HG02571 (cell line): ENCODE data around the gene CD300LF.

Experiments
- ATAC-seq: cut with Tn5 transposase; IDR thresholded peaks from one replicate; pipeline ENCODE4 v1.9.1; 2021; ENCODE audit warnings: mild to moderate bottlenecking, moderate library complexity; ENCODE audit not compliant: unreplicated experiment

The CD300LF gene

GRCh38 chr17:74645010-74645409 lies 67.7 kb downstream of the CD300LF start:
- ATAC-seq: no peak

- ATAC-seq: no peak
Measured at GRCh38 chr17:74644419-74644818, 68.3 kb downstream of the CD300LF start.
